ENCODE measurements around the gene C12orf43.

DNA sequence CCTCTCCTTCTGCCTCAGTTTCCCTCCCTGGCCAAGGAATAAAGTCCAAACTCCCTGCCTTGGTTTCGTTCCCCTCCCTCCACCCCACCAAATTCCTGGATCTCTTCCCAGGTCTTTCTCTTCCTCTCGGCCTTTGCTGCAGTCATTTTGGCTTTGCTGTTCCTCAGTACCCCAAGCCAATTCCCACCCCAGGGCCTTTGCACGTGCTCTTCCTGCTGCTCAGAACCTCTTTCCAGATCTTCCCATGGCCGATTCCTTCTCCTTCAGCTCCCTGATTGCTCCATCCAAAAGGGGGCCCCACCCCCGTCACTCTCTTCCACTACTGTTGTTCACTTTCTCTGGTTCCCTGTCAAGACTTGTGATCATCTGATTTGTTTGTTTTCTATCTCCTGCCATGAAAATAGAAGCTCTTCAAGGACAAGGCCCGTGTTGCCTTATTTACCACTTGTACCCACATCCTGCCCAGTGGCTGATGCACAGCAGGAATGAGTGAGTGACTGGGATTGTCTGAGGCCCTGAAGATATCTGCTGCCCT lies 34.8 kb downstream of the C12orf43 start:
- TF ChIP-seq ZFP30 (CRISPR knock-in tag; IDR thresholded peaks at IDR 0.05) (no peak), ZFP3 (CRISPR knock-in tag; IDR thresholded peaks at IDR 0.05) (no peak), ZNF565 (CRISPR knock-in tag; conservative IDR thresholded peaks at IDR 0.05; ENCODE audit: low read depth) (no peak), CSDC2 (CRISPR knock-in tag; IDR thresholded peaks at IDR 0.05) (no peak), ARNTL (CRISPR knock-in tag; IDR thresholded peaks at IDR 0.05; ENCODE audit: borderline replicate concordance, low read depth) (no peak), TCF4 (CRISPR knock-in tag; IDR thresholded peaks at IDR 0.05; ENCODE audit: borderline replicate concordance) (no peak), RARB (CRISPR knock-in tag; IDR thresholded peaks at IDR 0.05) (no peak)
- TF ChIP-seq, protein P1, sequence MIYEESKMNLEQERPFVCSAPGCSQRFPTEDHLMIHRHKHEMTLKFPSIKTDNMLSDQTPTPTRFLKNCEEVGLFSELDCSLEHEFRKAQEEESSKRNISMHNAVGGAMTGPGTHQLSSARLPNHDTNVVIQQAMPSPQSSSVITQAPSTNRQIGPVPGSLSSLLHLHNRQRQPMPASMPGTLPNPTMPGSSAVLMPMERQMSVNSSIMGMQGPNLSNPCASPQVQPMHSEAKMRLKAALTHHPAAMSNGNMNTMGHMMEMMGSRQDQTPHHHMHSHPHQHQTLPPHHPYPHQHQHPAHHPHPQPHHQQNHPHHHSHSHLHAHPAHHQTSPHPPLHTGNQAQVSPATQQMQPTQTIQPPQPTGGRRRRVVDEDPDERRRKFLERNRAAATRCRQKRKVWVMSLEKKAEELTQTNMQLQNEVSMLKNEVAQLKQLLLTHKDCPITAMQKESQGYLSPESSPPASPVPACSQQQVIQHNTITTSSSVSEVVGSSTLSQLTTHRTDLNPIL (CRISPR knock-in tag; IDR thresholded peaks at IDR 0.05; ENCODE audit: low read depth): no peak
- TF ChIP-seq, protein P2, sequence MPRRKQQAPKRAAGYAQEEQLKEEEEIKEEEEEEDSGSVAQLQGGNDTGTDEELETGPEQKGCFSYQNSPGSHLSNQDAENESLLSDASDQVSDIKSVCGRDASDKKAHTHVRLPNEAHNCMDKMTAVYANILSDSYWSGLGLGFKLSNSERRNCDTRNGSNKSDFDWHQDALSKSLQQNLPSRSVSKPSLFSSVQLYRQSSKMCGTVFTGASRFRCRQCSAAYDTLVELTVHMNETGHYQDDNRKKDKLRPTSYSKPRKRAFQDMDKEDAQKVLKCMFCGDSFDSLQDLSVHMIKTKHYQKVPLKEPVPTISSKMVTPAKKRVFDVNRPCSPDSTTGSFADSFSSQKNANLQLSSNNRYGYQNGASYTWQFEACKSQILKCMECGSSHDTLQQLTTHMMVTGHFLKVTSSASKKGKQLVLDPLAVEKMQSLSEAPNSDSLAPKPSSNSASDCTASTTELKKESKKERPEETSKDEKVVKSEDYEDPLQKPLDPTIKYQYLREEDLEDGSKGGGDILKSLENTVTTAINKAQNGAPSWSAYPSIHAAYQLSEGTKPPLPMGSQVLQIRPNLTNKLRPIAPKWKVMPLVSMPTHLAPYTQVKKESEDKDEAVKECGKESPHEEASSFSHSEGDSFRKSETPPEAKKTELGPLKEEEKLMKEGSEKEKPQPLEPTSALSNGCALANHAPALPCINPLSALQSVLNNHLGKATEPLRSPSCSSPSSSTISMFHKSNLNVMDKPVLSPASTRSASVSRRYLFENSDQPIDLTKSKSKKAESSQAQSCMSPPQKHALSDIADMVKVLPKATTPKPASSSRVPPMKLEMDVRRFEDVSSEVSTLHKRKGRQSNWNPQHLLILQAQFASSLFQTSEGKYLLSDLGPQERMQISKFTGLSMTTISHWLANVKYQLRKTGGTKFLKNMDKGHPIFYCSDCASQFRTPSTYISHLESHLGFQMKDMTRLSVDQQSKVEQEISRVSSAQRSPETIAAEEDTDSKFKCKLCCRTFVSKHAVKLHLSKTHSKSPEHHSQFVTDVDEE (CRISPR knock-in tag; IDR thresholded peaks at IDR 0.05): no peak
- TF ChIP-seq, protein P3, sequence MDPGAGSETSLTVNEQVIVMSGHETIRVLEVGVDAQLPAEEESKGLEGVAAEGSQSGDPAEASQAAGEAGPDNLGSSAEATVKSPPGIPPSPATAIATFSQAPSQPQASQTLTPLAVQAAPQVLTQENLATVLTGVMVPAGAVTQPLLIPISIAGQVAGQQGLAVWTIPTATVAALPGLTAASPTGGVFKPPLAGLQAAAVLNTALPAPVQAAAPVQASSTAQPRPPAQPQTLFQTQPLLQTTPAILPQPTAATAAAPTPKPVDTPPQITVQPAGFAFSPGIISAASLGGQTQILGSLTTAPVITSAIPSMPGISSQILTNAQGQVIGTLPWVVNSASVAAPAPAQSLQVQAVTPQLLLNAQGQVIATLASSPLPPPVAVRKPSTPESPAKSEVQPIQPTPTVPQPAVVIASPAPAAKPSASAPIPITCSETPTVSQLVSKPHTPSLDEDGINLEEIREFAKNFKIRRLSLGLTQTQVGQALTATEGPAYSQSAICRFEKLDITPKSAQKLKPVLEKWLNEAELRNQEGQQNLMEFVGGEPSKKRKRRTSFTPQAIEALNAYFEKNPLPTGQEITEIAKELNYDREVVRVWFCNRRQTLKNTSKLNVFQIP (CRISPR knock-in tag; IDR thresholded peaks at IDR 0.05; ENCODE audit: borderline replicate concordance, low read depth): no peak

Data from SK-N-SH treated with all-trans-retinoic acid at 6 μM for 48 hours (cell line).